Right renal cortex interstitium (tissue), 3 donors: ENCODE data around the gene DNAH1. TPM values are rescaled to one million over a fixed set of nuclear protein-coding genes. Genes with fewer than 3 reads are reported as not detected.
"Not testable (repeated sequence)": the region's sequence is repeated elsewhere in the genome, so short reads cannot be mapped to it uniquely, and the experiment has no call there.

ENCODE experiments used
- DNase-seq, 3 donors: peaks; one replicate each; pipeline ENCODE4 v3.0.0-alpha.2; 2013; ENCODE audit warnings: low read depth in 3 of 3, low spot score in 2 of 3
- polyA plus RNA-seq, 3 donors: library from polyadenylated mRNA; unstranded; fragments of 120-200 nt; gene quantifications; one replicate each; pipeline ENCODE4 v1.2.1, GENCODE V29; 2013; ENCODE audit not compliant: insufficient read length in 3 of 3

Gene DNAH1
- 1 to 10 TPM; 6.5 to 8.1 (median 6.9) TPM for polyA plus RNA-seq

DNA sequence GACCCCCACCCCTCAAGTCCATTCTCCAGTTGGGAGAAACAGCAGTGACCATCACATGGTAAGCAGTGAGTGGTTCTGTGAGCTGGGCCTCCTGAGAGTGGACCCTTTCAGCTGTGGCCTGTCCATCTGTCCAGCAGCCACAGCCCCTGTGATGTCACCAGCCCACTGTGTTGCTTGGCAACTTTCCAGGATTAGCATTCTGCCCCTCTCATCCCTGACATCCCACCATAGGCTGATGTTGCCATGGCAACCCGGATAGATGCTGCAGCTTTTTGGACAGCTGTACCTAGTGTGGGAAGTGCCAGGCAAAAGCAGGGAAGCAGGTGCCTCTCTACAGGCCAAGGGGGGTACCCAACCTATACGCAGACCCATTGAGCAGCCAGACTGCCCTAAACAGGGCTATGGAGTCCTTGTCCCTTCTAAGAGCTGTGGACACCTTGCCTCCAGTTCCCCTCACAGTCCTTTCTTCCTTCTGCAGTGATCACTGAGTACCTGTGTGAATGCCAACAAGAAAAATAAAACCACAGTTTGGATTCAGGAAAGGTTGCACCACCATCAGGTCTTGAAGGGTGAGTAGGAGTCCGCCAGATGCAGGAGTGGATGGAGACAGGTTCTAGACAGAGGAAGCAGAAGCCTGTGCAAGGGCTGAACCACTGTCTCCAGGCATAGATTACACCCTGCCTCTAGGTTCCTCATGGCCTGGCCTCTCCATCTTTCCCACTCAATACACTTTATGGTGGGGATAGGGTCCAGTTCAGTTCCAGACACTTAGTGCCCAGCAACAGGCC is at the start of gene DNAH1:
Gene DNAH1 (plus strand): TSS at position 343 of the 788 bp plus-strand sequence. CDS start 6,124 bp downstream, outside the sequence.
- no peak for DNase-seq

DNA sequence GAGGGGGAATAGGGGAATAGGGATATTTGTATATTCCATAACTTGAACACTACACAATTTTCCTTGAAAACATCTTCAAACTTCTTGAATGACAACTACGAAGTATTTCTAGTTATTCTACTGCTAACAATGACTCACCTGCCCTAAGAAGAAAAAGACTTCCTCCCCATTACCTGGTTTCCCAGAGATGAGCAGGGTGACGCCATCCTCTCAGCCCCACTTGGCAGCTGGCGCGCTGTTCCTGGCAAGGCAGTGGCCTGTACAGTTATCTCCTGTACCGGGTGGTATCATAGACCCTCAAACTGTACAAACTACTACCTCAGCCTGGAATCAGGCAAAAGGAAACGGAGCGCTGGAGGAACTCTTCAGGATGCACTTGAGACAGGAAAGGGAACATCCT is 48.1 kb upstream of the DNAH1 start:
- DNase-seq, result no peak

DNA sequence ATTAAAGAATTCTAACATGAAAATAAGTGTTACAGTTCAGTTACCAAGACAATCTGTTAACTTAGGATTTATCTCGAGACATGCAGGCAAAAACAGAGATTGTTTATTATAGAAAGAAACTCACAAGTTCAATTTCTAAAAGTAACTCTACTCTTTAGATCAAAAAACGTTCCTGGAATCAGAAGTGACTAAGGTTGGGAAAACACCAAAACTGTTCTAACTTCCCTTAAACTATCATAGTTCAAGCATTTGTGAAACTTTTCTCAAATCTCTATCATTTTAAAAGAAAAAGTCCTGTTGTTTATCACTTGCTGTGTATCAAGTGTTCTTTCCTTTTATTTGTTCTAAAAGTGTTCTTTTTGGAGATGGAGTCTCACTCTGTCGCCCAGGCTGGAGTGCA is 46.3 kb upstream of the DNAH1 start:
- no peak for DNase-seq

DNA sequence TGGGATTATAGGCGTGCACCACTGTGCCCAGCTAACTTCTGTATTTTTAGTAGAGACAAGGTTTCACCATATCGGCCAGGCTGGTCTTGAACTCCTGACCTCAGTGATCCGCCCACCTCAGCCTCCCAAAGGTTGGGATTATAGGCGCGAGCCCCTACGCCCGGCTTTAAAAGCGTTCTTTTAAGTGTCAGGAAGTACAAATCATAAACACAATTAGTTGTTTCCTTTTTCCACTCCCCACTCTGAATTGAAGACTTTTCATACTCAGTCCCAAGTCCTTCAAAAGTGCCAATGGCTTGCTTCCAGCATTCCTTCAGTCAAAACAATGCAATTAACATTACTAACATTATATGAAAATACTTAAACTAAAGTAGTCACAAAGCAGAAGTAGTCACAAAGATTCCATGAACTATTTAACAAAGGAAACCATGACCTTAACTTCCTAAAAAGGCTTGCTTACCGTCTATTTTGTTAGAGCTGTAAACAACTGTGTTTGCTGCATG is 45.8 kb upstream of the DNAH1 start:
- DNase-seq, result no peak

DNA sequence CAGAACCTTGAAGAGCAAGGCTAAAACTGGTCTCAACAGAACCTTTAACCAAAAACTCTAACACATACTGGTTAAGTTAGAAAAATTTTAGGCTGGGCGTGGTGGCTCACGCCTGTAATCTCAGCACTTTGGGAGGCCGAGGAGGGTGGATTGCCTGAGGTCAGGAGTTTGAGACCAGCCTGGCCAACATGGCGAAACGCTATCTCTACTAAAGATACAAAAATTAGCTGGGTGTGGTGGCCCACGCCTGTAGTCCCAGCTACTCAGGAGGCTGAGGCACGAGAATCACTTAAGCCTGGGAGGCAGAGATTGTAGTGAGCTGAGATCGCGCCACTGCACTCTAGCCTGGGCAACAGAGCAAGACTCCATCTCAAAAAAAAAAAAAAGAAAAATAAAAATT is 43.9 kb upstream of the DNAH1 start:
- not testable (repeated sequence) for DNase-seq

DNA sequence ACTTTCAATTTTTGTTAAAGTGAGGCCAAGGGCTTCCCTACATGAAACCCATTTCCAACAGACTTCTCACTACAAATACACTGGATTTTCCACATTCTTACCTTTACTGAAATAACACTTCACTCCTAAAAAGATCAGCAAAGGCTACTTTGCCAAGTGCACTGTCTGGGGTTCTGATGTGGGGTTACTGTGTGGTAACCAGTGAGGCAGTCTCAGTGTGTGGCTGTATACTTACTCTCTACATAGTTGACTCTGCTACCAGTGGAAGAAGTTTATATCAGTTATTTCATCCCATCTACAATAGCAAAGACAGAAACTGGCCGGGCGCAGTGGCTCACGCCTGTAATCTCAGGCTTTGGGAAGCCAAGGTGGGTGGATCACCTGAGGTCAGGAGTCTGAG is 43.3 kb upstream of the DNAH1 start:
- DNase-seq, result no peak

DNA sequence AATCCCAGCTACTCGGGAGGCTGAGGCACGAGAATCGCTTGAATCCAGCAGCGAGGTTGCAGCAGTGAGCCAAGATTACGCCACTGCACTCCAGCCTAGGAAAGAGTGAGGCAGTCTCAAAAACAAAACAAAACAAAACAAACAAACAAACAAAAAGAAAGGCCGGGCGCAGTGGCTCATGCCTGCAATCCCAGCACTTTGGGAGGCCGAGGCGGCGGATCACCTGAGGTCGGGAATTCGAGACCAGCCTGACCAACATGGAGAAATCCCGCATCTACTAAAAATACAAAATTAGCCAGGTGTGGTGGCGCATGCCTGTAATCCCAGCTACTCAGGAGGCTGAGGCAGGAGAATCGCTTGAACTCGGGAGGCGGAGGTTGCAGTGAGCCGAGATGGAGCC is 41.3 kb upstream of the DNAH1 start:
- not testable (repeated sequence) for DNase-seq

DNA sequence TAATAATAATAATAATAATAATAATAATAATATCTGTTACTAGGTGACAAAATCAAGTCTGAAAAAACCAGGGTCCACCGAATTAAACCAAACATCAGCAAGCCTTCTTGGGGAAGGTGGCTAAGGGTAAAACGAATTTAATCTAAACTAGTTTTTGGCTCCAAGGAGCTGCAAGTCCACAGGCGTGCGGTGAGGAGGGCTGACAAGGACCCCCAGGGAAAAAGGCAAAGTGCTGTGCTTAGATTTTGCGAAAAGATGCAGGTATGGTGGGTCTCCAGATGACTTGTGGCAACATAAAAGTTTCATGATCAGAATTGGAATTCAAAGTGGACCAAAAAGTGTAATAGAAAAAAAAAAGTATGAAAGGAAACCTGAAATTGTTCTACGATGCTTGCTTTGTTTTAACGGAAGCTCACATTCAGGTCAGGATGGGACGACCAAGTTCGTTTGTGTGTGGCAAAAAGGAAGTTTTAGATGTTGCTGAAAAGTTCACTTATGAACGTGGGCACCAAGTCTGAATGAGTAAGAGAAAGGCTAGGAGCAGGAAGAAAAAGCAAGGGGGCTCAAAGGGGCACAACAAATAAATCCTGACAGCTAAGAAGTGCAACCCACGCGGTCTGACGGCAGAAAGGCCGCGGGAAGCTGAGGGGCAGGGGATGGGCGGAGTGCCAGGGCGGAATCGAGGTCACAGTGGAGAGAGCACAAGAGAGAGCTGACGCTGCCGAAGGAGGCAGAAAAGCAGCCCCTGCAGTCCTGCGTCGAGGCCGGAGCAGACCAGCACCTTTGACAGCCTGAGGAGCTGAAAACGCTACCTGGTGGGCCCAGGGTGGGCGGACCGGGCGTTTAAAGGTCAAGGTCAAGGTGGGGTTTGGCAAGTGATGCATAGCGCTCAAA is 38.8 kb upstream of the DNAH1 start:
- DNase-seq, result no peak

DNA sequence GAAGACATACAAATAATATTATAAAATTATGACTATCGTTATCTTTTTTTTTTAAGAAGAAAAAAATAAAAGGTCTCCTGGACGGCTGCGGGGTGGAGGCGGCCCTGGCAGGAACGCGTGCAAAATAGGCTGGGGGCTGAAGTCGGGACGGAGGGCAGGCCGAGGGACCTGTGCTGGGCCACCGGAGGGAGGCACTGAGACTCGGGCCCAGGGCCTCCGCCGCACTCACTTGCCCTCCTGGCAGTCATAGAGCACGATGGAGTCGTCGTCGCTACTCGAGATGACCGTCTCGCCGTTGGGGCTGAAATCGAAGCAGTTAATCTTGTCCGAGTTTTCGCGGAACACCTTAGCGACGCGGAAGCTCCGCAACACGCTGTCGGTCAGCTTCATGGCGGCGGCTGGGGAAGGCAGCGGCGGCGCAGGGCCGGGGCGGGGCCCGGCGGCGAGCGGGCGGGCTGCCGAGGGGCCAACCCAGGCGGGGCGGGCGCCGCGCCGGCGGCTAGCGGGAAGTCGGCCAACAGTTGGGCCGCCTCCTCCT is 38.1 kb upstream of the DNAH1 start:
- DNase-seq, result no peak

DNA sequence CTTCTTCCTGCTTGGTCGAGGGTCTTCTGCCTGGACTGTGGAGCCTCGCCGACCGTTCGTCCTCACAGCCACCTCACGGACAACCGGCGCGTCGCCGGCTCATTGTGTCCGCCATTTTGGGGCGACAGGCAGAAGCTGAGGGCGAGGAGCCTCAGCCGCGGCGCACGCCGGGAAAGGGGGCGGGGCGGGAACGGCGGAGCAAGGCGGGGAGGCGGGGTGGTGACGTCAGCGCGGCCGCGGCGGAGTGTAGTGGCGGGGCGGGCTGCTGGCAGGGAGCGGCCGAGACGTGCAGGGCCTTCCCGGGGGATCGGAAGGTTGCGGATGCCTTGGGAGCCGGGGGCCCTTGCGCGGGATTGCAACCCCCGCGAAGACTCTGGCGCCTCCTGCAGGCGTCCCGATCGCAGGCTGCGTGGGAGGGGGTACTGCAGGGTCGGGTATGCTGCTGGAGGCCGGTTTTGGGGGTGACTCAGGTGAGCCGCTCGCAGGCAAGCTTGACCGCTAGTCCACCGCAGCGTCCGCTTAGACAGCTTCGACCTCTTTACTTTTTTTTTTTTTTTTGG is 37.5 kb upstream of the DNAH1 start, which contains the start of gene WDR82:
Gene WDR82 (minus strand): TSS at position 140 of the 560 bp plus-strand sequence. CDS start 288 bp downstream, outside the sequence.
- peak; percentile 77 to 88 (median 85) for DNase-seq

DNA sequence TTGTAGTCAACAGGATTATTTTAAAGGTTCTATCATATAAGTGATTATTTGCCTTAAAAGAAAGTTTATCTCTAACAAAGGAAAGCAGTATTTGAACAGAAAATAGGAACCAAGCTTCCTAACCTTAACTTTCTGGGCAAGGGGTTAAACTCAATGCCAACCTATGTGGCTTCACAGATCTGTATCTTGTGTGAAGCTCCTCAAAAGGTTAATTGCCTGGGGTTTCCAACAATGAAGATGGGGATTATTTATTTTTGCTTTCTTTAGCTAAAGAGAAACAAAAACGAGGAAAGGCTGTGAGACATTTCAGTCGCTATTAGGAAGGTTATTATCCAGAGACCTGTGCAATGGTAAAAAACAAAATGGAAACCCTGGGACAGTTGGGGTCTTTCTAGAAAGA is 36.5 kb upstream of the DNAH1 start:
- no peak for DNase-seq

DNA sequence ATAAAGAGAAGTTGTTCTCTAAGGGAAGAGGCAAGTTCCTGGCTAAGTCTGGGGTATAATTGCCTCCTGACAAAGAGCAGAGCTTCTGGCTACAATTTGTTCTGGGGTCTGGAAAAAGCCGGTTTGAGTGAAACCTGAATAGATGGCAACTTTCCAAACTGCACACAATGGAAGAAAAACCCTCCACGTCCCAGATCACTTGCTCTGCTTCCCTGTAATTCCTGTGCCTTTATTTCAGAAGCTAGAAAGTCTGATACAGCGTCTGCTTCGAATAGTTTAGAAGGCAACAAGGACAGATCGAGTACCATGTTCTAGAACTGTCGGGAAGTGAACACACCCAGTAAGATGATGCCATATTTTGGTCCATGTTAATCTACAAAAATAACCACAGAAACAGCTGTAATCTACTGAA is 36.1 kb upstream of the DNAH1 start:
- DNase-seq, result no peak

DNA sequence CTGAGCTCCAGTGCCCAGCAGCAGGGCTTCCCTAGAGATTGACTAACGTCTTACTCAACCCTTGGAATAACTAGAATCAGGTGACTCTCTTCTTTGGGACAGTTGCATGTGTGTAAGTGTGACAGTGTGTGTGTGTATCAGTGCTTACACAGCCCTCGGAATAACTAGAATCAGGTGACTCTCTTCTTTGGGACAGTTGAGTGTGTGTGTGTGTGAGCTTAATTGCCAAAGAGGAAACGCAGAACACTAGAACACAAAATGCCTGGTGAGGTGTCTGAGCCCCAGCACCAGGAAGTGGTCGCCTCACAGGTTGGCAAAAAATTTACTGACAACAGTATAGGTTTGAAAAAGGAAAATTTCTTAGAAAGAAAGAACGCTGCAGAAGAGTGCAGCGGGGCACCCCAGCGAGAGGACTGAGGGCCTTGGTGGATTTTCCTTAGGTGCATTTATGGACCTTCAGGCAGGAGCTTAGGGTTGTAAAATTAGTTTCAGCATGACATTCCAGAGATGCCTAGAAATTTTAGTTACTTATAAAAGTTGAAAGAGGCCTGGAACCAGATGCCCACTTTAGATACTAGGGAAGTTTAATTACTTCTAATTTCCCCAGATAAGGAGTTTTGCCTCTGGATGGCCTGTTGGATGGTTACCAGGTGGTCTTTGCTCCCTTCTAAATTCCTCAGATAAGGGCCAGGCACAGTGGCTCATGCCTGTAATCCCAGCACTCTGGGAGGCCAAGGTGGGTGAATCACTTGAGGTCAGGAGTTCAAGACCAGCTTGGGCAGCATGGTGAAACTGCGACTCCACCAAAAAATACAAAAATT is 33.9 kb upstream of the DNAH1 start:
- DNase-seq, result no peak

DNA sequence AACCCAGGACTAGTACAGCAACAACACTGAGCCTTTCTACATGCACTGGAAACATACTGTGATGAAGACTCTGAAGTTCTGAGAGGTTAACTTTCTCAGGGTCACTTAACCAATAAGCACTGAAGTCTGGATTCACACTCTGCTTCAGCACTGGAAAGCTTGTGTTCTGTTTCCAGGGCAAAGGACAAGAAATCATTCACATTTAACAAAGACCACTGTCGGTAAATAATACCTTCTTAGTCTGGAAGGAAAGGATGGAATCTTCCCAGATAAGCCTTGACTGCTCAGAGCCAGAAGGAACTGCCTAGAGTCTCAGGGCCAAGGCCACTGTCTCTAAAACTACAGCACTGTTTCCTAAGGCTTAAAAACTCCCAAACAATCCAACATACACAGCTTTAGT is 32.8 kb upstream of the DNAH1 start:
- DNase-seq, result no peak

DNA sequence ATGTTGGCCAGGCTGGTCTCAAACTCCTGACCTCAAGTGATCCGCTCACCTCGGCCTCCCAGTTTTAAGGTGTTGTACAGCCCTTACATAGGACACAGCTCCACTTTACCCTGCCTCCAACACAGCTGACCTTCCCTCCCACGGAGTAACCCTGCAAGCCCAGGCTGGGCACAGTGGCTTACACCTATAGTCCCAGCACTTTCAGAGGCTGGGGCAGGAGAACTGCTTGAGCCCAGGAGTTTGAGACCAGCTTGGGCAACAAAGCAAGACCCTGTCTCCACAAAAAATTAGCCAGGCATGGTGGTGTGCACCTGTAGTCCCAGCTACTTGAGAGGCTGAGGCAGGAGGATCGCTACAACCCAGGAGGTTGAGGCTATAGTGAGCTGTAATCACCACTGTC is 32.1 kb upstream of the DNAH1 start:
- DNase-seq, result not testable (repeated sequence)

DNA sequence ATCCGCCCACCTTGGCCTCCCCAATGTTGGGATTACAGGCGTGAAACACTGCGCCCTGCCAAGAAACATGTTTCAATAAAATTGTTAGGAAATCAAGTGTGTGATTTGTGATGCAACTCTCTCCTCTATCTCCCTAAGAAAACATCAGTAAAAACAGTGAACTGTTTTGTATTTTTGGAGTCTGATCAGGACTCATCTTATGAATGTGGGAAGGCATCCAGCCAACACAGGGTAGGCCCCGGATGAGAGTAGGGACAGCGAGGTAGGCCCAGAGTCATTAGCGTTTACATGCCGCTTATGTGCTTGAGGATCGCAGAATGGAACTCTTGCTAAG is 29.4 kb upstream of the DNAH1 start:
- DNase-seq, result no peak

DNA sequence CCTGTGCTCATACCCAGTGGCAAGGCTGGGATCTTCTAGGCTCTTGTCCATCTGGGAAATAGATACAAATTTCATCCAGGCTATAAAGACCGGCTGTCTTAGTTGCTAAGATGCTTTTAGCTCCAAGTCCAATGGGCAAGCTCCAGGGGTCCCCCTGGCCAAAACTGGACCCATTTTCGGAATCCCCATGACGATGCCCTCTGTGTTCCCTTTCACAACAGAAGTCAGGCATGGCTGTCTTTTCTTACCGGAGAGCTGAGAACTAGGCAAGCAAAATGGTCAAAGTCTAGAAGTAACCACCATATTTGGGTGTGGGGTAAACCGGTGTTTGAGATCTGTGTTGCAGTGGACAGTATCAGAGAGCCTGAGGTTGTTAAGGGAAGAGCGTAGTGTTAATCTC is 27.4 kb upstream of the DNAH1 start:
- DNase-seq, result no peak

DNA sequence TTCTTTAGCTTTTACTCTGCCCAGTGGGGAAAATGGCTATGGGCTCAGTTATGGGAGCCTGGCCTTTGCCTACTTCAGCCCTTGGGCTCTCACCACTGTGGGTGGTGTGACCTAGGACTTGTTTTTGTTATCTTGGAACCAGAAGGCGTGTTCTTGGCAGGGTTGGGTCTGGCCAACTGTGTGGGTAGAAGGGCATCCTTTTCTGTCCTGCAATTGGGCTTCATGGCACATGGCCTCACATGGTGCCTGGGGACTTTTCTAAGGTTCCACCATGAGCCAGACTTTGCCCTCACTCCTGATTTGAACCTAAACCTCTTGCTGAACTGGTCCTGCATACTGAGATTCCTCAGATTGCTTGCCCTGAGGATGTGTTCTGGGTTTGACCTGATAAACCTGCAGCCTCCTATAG is 26.8 kb upstream of the DNAH1 start:
- no peak for DNase-seq

DNA sequence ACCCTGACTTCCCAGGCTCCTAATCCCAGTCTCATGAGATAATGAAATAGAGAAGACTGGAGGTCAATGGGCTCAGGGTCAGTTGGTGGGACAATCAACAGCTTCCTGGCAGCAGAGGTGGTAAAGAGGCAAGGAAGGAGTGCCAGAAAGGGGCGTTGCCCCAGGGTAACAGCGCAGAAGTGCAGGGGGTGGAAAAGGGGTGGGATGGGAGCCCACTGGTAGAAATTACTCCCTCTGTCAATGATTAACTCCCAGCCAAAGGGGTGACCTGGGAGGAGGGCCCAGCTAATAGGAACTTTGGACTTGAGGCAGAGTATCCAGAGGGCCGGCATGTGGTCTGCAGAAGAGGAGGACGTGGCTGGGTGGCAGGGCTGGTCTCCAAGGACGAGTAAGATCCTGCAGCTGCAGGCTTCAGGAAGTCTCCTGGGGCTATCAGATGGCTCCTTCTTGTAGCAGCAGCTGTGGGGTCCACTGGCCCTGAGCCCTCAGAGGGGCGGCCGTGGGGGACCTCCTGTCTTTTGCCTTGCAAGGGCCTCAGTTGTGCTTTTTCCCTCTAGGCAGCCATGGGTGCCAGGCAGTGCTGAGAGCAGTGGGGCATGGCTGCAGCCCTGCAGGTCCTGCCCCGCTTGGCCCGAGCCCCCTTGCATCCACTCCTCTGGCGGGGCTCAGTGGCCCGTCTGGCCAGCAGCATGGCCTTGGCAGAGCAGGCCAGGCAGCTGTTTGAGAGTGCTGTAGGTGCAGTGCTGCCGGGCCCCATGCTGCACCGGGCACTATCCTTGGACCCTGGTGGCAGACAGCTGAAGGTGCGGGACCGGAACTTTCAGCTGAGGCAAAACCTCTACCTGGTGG is 26.1 kb upstream of the DNAH1 start:
- DNase-seq, result no peak
